Uterus (tissue), 4 donors: ENCODE results near the gene NPTXR. TPM values are rescaled to one million over a fixed set of nuclear protein-coding genes. Genes with fewer than 3 reads are reported as not detected.

Experiments
- DNase-seq, 2 donors: peaks; one replicate each; pipeline ENCODE4 v3.0.0-alpha.2; 2019 to 2020
- H3K27ac ChIP-seq, 2 donors: fragments of 200-600 bp; sonication (generic); 1 replicate in 1 of 2; 2 replicates in 1 of 2; pipeline ENCODE4 v1.5.1; 2016 to 2018
- H3K27me3 ChIP-seq, 2 donors: fragments of 200-600 bp; sonication (generic); one replicate each; pipeline ENCODE4 v1.5.1; 2018 to 2019; ENCODE audit warnings: control low read depth in 1 of 2
- H3K36me3 ChIP-seq, 2 donors: fragments of 200-600 bp; sonication (generic); one replicate each; pipeline ENCODE4 v1.5.1; 2019; ENCODE audit warnings: control low read depth in 1 of 2
- H3K4me1 ChIP-seq, 2 donors: fragments of 200-600 bp; sonication (generic); one replicate each; pipeline ENCODE4 v1.5.1; 2018 to 2019; ENCODE audit warnings: control low read depth in 1 of 2
- H3K4me3 ChIP-seq, 2 donors: fragments of 200-600 bp; sonication (generic); 1 replicate in 1 of 2; 2 replicates in 1 of 2; pipeline ENCODE4 v1.5.1; 2018 to 2019; ENCODE audit warnings: mild to moderate bottlenecking in 1 of 2
- H3K9me3 ChIP-seq, 2 donors: fragments of 200-600 bp; sonication (generic); one replicate each; pipeline ENCODE4 v1.5.1; 2019; ENCODE audit warnings: control low read depth in 1 of 2
- POLR2A ChIP-seq, 2 donors: fragments of 450-650 bp; IDR thresholded peaks; one replicate each; pipeline ENCODE4 v1.6.1; 2016; ENCODE audit warnings: antibody characterized with exemption in 2 of 2, mild to moderate bottlenecking in 1 of 2, moderate library complexity in 1 of 2
- intact Hi-C: fragments of 100-400 bp; cut with DNase I; formaldehyde crosslinking; loops from one replicate; pipeline ENCODE4 v1.15.1; 2023; ENCODE audit warnings: low total_unique reads
- total RNA-seq, 4 donors: library from RNA; depleted of rRNA in 3 of 4; stranded (reverse); fragments of >200 nt in 3 of 4; gene quantifications; one replicate each; pipeline versions ENCODE4 v1.1.0 to v1.2.4, GENCODE V29; 2014 to 2023
- TF ChIP-seq, protein P1 (sequence below), 4 experiments: fragments of 200-600 bp in 2 of 4; fragments of 450-650 bp in 2 of 4; sonication (generic) in 2 of 4; IDR thresholded peaks; one replicate each; pipeline ENCODE4 v1.5.1; 2016 to 2019; ENCODE audit warnings: antibody characterized with exemption in 4 of 4, mild to moderate bottlenecking in 2 of 4, moderate library complexity in 1 of 4
- donor health status: DM: yes; HTN: yes; CAD: no.

Gene NPTXR
- total RNA-seq, 4 donors from 2014 or later, result 1.8 to 24.1 (median 10.0) TPM

DNA sequence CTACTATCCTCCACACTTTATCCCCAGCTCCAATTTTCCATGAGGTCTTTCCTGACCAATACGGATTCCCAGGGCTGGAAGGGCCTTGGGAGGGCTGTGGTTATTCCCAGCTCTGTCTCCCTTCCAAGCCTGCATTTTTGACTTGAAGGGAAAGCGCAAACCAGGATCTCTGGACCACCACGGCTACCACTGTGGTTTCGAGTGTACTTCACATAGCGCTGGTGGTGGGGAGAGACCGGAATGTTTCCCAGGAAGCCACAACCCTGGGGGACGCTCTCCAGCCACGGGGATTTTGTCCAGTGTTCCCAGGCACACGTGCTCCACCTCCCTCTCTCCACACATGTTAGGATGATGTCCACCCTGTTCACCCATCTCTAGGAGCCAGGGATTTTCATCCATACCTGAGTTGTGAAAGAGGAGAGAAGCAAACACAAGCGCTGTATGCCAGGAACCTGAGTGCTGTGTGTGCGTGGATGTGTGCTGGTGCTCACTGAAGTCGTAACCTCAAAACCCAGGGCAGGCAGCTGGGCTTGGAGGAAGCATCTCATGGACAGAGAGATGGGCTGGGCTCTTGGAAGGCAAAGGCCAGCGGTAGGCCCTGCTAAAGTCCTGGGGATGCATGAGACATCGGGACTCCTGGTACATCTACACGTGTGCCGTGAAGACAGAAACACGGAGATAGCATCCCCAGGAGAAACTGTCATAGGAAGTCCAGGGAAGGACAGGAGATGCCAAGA, 1.3 kb upstream of the NPTXR start:
- Histone ChIP-seq H3K27me3 (no peaks in the 10 kb centered on the region), H3K36me3 (no peaks in the 10 kb centered on the region), H3K9me3 (no peaks in the 10 kb centered on the region), H3K4me1 (peaks cover 0 to 10% of the 10 kb centered on the region in 2 donors), H3K4me3 (no peak overlapping the region), H3K27ac (peak overlapping the region in 1 of 2 donors; percentile 80)
- intact Hi-C loops, result no loop called here
- no peak for TF ChIP-seq POLR2A (IDR thresholded peaks at IDR 0.05)
- TF ChIP-seq, protein P1, sequence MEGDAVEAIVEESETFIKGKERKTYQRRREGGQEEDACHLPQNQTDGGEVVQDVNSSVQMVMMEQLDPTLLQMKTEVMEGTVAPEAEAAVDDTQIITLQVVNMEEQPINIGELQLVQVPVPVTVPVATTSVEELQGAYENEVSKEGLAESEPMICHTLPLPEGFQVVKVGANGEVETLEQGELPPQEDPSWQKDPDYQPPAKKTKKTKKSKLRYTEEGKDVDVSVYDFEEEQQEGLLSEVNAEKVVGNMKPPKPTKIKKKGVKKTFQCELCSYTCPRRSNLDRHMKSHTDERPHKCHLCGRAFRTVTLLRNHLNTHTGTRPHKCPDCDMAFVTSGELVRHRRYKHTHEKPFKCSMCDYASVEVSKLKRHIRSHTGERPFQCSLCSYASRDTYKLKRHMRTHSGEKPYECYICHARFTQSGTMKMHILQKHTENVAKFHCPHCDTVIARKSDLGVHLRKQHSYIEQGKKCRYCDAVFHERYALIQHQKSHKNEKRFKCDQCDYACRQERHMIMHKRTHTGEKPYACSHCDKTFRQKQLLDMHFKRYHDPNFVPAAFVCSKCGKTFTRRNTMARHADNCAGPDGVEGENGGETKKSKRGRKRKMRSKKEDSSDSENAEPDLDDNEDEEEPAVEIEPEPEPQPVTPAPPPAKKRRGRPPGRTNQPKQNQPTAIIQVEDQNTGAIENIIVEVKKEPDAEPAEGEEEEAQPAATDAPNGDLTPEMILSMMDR (IDR thresholded peaks at IDR 0.05), result no peak
- no peak for DNase-seq

DNA sequence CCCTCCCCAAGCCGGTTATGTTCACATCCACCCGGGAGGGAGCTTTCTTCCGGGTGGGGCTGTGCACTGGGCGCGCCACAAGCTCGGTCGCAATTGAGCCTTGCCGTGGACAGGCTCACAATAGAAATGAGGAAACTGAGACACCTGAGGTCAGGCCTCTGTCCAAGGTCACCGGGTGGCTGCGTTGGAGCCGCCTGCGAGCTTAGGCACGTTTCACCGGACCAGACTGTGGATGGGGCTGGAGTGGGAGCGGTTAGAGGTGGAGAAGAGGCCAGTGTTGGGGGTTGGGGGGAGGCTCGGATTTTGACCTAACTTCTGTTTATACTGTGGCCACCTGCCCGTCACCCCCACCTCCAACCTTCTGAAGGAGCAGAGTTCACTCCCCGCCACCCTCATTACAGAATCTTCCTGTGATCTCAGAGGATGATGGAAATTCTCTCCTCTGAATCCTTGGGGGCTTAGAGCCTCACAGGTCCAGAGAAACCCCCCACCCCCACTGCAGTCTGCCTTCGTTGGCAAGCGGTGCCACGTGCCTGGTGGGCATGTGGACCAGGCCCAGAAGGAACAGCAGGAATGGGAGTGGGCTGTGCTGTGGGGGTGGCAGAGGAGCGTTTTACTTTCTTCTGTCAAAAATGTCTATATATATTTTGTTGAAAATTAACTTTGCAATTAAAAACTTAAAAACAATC, 631 bp upstream of the NPTXR start:
- H3K4me3 ChIP-seq, result peak overlapping the region in 1 of 2 donors; percentile 44
- no peaks in the 10 kb centered on the region for H3K9me3 ChIP-seq
- peak overlapping the region; percentile 64 to 80 for H3K27ac ChIP-seq
- no peaks in the 10 kb centered on the region for H3K36me3 ChIP-seq
- no peaks in the 10 kb centered on the region for H3K27me3 ChIP-seq
- peaks cover 0 to 10% of the 10 kb centered on the region in 2 donors for H3K4me1 ChIP-seq
- intact Hi-C loops, result no loop called here
- DNase-seq, result no peak
- TF ChIP-seq, protein P1 (IDR thresholded peaks at IDR 0.05), result no peak
- TF ChIP-seq POLR2A (IDR thresholded peaks at IDR 0.05), result no peak

DNA sequence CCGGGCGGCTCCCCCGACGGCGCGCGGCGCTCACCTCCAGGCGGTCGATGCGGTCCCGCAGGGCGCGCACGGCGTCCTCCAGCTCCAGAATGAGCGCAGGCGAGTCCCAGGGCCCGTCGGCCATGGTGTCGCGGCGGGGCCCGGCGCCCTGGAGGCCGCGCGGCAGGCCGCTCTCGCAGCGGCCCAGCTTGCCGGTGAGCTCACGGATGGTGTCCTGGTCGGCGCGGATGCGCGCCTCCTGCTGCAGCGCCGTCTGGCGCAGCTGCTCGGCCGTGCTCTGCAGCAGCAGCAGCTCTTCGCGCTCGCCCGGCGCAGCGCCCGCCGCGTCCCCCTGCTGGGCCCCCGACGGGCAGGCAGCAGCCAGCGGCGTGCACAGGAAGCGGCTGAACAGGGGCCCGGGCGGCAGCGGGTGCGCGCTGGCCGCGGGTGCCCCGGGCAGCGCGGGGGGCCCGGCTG, 599 bp downstream of the NPTXR start:
- Histone ChIP-seq H3K9me3 (no peaks in the 10 kb centered on the region), H3K4me1 (peaks cover 0 to 10% of the 10 kb centered on the region in 2 donors), H3K36me3 (no peaks in the 10 kb centered on the region), H3K4me3 (peak overlapping the region; percentile 25 to 44), H3K27ac (peak overlapping the region; percentile 64 to 69), H3K27me3 (no peaks in the 10 kb centered on the region)
- DNase-seq, result peak; percentile 41 to 63
- intact Hi-C loops, result no loop called here
- TF ChIP-seq, protein P1 (IDR thresholded peaks at IDR 0.05), result peak in 3 of 4 experiments; percentile 33 to 71 (median 57)
- peak in 1 of 2 donors; percentile 30 for TF ChIP-seq POLR2A (IDR thresholded peaks at IDR 0.05)

DNA sequence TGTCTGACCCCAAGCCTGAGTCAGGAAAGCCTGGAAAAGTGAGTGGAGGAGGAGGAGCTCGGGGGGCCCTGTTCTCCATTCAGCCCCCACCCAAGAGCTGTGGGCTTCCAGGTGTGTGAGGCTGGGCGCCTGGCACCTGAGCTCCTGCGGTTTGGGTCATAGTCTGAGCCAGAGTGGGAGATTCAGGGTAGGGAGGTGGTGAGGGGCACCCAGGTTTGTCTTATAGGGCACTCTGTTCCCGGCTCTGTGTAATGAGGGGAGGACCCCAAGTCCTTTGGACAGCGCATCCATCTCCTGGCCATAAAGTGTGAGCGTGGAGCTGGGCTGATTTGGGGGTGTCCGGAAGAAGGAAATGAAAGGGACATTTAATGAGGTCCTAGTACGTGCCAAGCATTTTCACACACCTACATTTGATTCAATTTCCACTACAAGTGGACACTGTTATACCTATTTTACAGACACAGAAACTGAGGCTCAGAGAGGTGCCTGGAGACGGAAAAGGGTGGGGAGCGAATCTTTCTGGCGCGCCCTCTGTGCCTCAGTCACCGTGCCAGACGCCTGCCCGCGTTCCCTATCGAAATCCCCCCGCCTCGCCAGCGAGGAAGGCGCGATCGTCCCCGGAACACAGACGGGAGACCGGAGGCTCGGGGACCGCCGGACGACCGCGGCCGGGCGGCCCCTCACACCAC, 1.2 kb downstream of the NPTXR start:
- no peaks in the 10 kb centered on the region for H3K9me3 ChIP-seq
- H3K27ac ChIP-seq, result peak overlapping the region; percentile 64 to 69
- peak overlapping the region; percentile 25 to 44 for H3K4me3 ChIP-seq
- intact Hi-C loops, result no loop called here
- no peak for DNase-seq
- H3K4me1 ChIP-seq, result peaks cover 0 to 10% of the 10 kb centered on the region in 2 donors
- TF ChIP-seq, protein P1 (IDR thresholded peaks at IDR 0.05), result no peak
- no peak for TF ChIP-seq POLR2A (IDR thresholded peaks at IDR 0.05)
- H3K36me3 ChIP-seq, result no peaks in the 10 kb centered on the region
- no peaks in the 10 kb centered on the region for H3K27me3 ChIP-seq
